ENCODE measurements around the gene FNIP1. TPM values are rescaled to one million over a fixed set of nuclear protein-coding genes. Genes with fewer than 3 reads are reported as not detected.

FNIP1 gene
- total and polyA plus RNA-seq, 2 experiments from 2014 or later = 10.3 to 25.8 TPM

- TF ChIP-seq EZH2phosphoT487 (IDR thresholded peaks at IDR 0.05; ENCODE audit: insufficient read depth, low read depth) (no peak), EZH2 (IDR thresholded peaks at IDR 0.05; ENCODE audit: insufficient read depth, poor library complexity, severe bottlenecking) (no peak)
- Histone ChIP-seq H3K9me2 (ENCODE audit: insufficient read depth) (no peaks in the 10 kb centered on the region), H3K36me3 (ENCODE audit: low read depth) (no peaks in the 10 kb centered on the region), H3K4me3 (no peak overlapping the region), H3K79me2 (ENCODE audit: insufficient read depth) (peaks cover 99% of the 10 kb centered on the region), H3F3A (ENCODE audit: insufficient read depth) (peaks cover 9% of the 10 kb centered on the region; the same call in 1 of the 2 replicates), H3K4me2 (ENCODE audit: unreplicated experiment) (no peak overlapping the region), H3K27me3 (replicated peaks; ENCODE audit: insufficient read depth) (no peaks in the 10 kb centered on the region), H2AFZ (no peak overlapping the region), H3K4me1 (ENCODE audit: insufficient read depth) (peaks cover 22% of the 10 kb centered on the region), H3K27ac (peak overlapping the region; percentile 4; the same call in 1 of the 2 replicates), H4K20me1 (ENCODE audit: insufficient read depth) (0 out of 2 replicates have a peak, but pooled peaks cover 6% of the 10 kb centered on the region), H3K9me3 (ENCODE audit: low read depth) (no peaks in the 10 kb centered on the region), H3K9ac (no peak overlapping the region)
- WGBS, 2 experiments (ENCODE audit: low coverage in 1 of 2, low lambda C conversion rate in 2 of 2, missing lambda C conversion rate in 2 of 2) = 63 to 71% methylated on average over 7 of the region's 7 CpGs
- in situ Hi-C loops (cut with MboI) = no loop called here
- peak; percentile 67 for DNase-seq
Measured at GRCh38 chr5:131749138-131749537, 47.7 kb downstream of the FNIP1 start.

DNA sequence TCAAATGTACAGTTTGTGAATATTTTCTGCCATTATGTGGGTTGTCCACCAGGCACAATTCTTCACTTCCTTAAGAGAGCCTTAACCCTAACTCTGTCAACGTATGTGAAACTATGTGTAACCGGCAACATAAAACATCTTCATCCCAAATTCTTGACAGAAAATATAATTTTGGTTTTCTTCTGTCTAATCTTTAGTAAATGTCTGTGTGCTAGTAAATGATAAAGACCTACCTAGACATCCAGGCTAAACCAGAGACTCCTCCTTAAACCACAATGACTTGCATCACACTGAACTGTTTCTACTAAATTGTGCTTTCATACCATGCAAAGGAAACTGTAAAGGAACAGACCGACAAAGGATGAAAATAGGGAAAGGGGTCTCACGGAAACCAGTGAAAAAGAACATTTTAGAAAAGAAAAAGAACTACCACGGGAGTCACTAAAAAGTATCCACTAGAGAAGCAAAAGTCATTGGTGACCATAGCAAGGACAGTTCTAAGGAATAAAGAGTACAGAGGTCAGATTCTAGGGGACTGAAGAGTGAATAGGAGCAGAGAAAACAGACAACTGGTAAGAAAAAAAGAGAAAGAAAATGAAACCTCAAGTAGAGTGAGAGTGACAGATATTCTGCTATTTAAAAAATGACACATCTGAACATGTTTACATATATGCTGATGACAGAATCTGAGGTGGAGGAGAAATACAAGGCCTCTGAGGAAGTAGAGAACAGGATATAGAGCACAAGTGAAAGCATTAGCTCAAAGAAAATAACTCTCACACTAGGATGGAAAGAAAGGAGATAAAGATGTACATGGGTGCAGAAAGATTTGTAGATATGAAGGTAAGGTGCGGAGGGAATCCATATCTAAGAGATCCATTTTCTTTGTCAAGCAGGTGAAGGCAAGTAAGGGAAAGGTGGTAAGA is 49.4 kb downstream of the FNIP1 start:
- H3K4me1 ChIP-seq (ENCODE audit: insufficient read depth) = peaks cover 22% of the 10 kb centered on the region
- H3K4me3 ChIP-seq = no peak overlapping the region
- H3K36me3 ChIP-seq (ENCODE audit: low read depth) = 0 out of 2 replicates have a peak, but pooled peaks cover 14% of the 10 kb centered on the region
- WGBS, 2 experiments (ENCODE audit: low coverage in 1 of 2, low lambda C conversion rate in 2 of 2, missing lambda C conversion rate in 2 of 2) = 97 to 99% methylated on average over 6 of the region's 6 CpGs
- TF ChIP-seq EZH2 (IDR thresholded peaks at IDR 0.05; ENCODE audit: insufficient read depth, poor library complexity, severe bottlenecking) (no peak), EZH2phosphoT487 (IDR thresholded peaks at IDR 0.05; ENCODE audit: insufficient read depth, low read depth) (no peak)
- in situ Hi-C loops (cut with MboI) = no loop called here
- peak; percentile 33 for DNase-seq
- H4K20me1 ChIP-seq (ENCODE audit: insufficient read depth) = 0 out of 2 replicates have a peak, but pooled peaks cover 6% of the 10 kb centered on the region
- peak overlapping the region; percentile 21 for H3K4me2 ChIP-seq (ENCODE audit: unreplicated experiment)
- H3K9ac ChIP-seq = peak overlapping the region; percentile 20; the same call in 1 of the 2 replicates
- H3K79me2 ChIP-seq (ENCODE audit: insufficient read depth) = peaks cover 99% of the 10 kb centered on the region
- no peak overlapping the region for H2AFZ ChIP-seq
- peaks cover 9% of the 10 kb centered on the region; the same call in 1 of the 2 replicates for H3F3A ChIP-seq (ENCODE audit: insufficient read depth)
- H3K9me2 ChIP-seq (ENCODE audit: insufficient read depth) = no peaks in the 10 kb centered on the region
- H3K27me3 ChIP-seq (replicated peaks; ENCODE audit: insufficient read depth) = no peaks in the 10 kb centered on the region
- no peaks in the 10 kb centered on the region for H3K9me3 ChIP-seq (ENCODE audit: low read depth)
- 0 out of 2 replicates have a peak overlapping the region, but pooled peaks have one; percentile 13 for H3K27ac ChIP-seq

GRCh38 chr5:131746423-131746822 is 50.4 kb downstream of the FNIP1 start:
- H3K79me2 ChIP-seq (ENCODE audit: insufficient read depth) = peaks cover 99% of the 10 kb centered on the region
- H3K4me2 ChIP-seq (ENCODE audit: unreplicated experiment) = no peak overlapping the region
- H3K27ac ChIP-seq = no peak overlapping the region
- in situ Hi-C loops (cut with MboI) = no loop called here
- no peaks in the 10 kb centered on the region for H3K9me3 ChIP-seq (ENCODE audit: low read depth)
- no peak overlapping the region for H2AFZ ChIP-seq
- no peak overlapping the region for H3K4me3 ChIP-seq
- TF ChIP-seq EZH2phosphoT487 (IDR thresholded peaks at IDR 0.05; ENCODE audit: insufficient read depth, low read depth) (no peak), EZH2 (IDR thresholded peaks at IDR 0.05; ENCODE audit: insufficient read depth, poor library complexity, severe bottlenecking) (no peak)
- 0 out of 2 replicates have a peak, but pooled peaks cover 5% of the 10 kb centered on the region for H4K20me1 ChIP-seq (ENCODE audit: insufficient read depth)
- no peaks in the 10 kb centered on the region for H3K27me3 ChIP-seq (replicated peaks; ENCODE audit: insufficient read depth)
- no peak overlapping the region for H3K9ac ChIP-seq
- H3K36me3 ChIP-seq (ENCODE audit: low read depth) = peaks cover 22% of the 10 kb centered on the region; the same call in 1 of the 2 replicates
- peaks cover 6% of the 10 kb centered on the region; the same call in 1 of the 2 replicates for H3F3A ChIP-seq (ENCODE audit: insufficient read depth)
- peaks cover 22% of the 10 kb centered on the region for H3K4me1 ChIP-seq (ENCODE audit: insufficient read depth)
- 99 to 100% methylated on average over 4 of the region's 4 CpGs for WGBS, 2 experiments (ENCODE audit: low coverage in 1 of 2, low lambda C conversion rate in 2 of 2, missing lambda C conversion rate in 2 of 2)
- no peak for DNase-seq
- no peaks in the 10 kb centered on the region for H3K9me2 ChIP-seq (ENCODE audit: insufficient read depth)

- Histone ChIP-seq H3K9ac (no peak overlapping the region), H3K27ac (no peak overlapping the region), H3K36me3 (ENCODE audit: low read depth) (peaks cover 26% of the 10 kb centered on the region; the same call in 1 of the 2 replicates), H3F3A (ENCODE audit: insufficient read depth) (no peaks in the 10 kb centered on the region), H3K27me3 (replicated peaks; ENCODE audit: insufficient read depth) (no peaks in the 10 kb centered on the region), H3K4me1 (ENCODE audit: insufficient read depth) (peaks cover 22% of the 10 kb centered on the region), H3K79me2 (ENCODE audit: insufficient read depth) (peaks cover 99% of the 10 kb centered on the region), H3K9me2 (ENCODE audit: insufficient read depth) (no peaks in the 10 kb centered on the region), H4K20me1 (ENCODE audit: insufficient read depth) (no peaks in the 10 kb centered on the region), H3K9me3 (ENCODE audit: low read depth) (no peaks in the 10 kb centered on the region), H2AFZ (no peak overlapping the region), H3K4me3 (no peak overlapping the region), H3K4me2 (ENCODE audit: unreplicated experiment) (no peak overlapping the region)
- in situ Hi-C loops (cut with MboI) = no loop called here
- WGBS, 2 experiments (ENCODE audit: low coverage in 1 of 2, low lambda C conversion rate in 2 of 2, missing lambda C conversion rate in 2 of 2) = 71 to 78% methylated on average over 4 of the region's 4 CpGs
- TF ChIP-seq EZH2 (IDR thresholded peaks at IDR 0.05; ENCODE audit: insufficient read depth, poor library complexity, severe bottlenecking) = no peak
- no peak for TF ChIP-seq EZH2phosphoT487 (IDR thresholded peaks at IDR 0.05; ENCODE audit: insufficient read depth, low read depth)
- DNase-seq = peak; percentile 4
Measured at GRCh38 chr5:131745703-131746102, 51.1 kb downstream of the FNIP1 start.

All from GM23248 (cell line).